ENCODE measurements around the gene P2RY6. TPM values are rescaled to one million over a fixed set of nuclear protein-coding genes. Genes with fewer than 3 reads are reported as not detected.

Gene P2RY6
- total RNA-seq, 1 donor from 2014 or later, result not detected

DNA sequence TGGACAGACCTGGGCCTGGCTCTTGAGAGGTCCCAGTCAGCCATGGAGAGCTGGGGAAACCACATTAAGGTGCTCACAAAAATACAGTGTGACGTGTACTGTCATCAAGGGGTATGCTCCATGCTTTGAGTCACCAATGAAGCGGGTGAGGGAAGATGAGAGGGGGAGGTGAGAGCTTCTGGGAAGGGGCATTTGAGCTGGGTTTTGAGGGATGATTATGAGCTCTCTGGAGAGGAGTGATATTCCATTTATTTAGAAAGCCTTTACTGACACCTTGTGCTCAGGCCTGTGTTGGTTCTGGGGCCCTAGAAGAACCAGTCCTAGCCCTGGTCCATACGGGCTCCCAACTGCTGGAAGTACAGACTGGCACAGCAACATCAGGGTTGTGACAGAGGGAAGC lies 25.6 kb downstream of the P2RY6 start:
- H3K36me3 Mint-ChIP-seq (ENCODE audit: low read depth), result no peaks in the 10 kb centered on the region

DNA sequence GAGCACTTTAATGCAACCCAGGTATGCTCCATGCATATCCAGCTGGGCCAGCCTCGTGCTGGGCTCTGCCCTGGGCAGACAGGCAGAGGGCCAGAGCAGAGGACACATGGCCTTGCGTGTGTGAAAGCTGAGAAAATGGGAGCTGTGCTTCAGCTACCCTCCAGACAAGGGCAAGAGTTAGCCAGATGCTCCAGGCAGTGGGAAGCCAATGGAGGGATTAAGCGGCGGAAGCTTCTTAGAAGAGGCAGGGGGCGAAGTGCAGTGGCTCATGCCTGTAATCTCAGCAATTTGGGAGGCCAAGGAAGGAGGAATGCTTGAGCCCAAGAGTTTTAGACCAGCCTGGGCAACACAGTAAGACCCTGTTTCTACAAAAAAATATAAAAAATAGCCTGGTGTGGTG lies 26.1 kb downstream of the P2RY6 start:
- Mint-ChIP-seq H3K4me1 (no peaks in the 10 kb centered on the region), H3K4me3 (no peak overlapping the region), H3K9me3 (no peaks in the 10 kb centered on the region), H3K27ac (ENCODE audit: unreplicated experiment) (peak overlapping the region; percentile 48), H3K27me3 (ENCODE audit: low read depth) (no peaks in the 10 kb centered on the region), H3K36me3 (ENCODE audit: low read depth) (no peaks in the 10 kb centered on the region)
- DNase-seq (ENCODE audit: low read depth, low spot score), result no peak
- TF ChIP-seq, protein P1, sequence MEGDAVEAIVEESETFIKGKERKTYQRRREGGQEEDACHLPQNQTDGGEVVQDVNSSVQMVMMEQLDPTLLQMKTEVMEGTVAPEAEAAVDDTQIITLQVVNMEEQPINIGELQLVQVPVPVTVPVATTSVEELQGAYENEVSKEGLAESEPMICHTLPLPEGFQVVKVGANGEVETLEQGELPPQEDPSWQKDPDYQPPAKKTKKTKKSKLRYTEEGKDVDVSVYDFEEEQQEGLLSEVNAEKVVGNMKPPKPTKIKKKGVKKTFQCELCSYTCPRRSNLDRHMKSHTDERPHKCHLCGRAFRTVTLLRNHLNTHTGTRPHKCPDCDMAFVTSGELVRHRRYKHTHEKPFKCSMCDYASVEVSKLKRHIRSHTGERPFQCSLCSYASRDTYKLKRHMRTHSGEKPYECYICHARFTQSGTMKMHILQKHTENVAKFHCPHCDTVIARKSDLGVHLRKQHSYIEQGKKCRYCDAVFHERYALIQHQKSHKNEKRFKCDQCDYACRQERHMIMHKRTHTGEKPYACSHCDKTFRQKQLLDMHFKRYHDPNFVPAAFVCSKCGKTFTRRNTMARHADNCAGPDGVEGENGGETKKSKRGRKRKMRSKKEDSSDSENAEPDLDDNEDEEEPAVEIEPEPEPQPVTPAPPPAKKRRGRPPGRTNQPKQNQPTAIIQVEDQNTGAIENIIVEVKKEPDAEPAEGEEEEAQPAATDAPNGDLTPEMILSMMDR (conservative IDR thresholded peaks at IDR 0.05), result no peak

More for the DNA sequence above, 25.6 kb downstream of the P2RY6 start:
- no peaks in the 10 kb centered on the region for H3K4me1 Mint-ChIP-seq
- H3K9me3 Mint-ChIP-seq, result no peaks in the 10 kb centered on the region
- H3K27me3 Mint-ChIP-seq (ENCODE audit: low read depth), result no peaks in the 10 kb centered on the region
- TF ChIP-seq, protein P1 (conservative IDR thresholded peaks at IDR 0.05), result no peak
- no peak for DNase-seq (ENCODE audit: low read depth, low spot score)
- no peak overlapping the region for H3K27ac Mint-ChIP-seq (ENCODE audit: unreplicated experiment)
- H3K4me3 Mint-ChIP-seq, result no peak overlapping the region

DNA sequence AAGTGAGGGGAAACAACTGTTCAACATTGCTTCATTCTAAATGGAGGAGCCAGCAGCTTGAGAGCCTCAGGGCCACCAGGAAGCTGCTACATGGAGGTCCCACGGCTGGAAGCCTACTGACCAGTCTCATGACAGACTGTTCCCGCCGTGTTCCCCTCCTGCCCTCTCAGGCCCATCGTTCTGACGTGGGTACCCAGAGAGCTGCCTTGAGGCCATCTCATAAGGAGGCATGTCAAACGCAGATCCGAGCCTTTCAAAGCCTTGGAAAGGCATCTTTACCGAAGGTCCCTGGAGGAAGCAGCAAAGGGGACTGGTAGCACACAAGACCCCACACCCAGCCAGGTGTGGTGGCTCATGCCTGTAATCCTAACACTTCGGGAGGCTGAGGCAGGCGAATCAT lies 27.6 kb downstream of the P2RY6 start:
- TF ChIP-seq, protein P1 (conservative IDR thresholded peaks at IDR 0.05), result no peak
- Mint-ChIP-seq H3K4me1 (no peaks in the 10 kb centered on the region), H3K27me3 (ENCODE audit: low read depth) (no peaks in the 10 kb centered on the region), H3K4me3 (no peak overlapping the region), H3K36me3 (ENCODE audit: low read depth) (no peaks in the 10 kb centered on the region), H3K27ac (ENCODE audit: unreplicated experiment) (no peak overlapping the region), H3K9me3 (no peaks in the 10 kb centered on the region)
- DNase-seq (ENCODE audit: low read depth, low spot score), result no peak

DNA sequence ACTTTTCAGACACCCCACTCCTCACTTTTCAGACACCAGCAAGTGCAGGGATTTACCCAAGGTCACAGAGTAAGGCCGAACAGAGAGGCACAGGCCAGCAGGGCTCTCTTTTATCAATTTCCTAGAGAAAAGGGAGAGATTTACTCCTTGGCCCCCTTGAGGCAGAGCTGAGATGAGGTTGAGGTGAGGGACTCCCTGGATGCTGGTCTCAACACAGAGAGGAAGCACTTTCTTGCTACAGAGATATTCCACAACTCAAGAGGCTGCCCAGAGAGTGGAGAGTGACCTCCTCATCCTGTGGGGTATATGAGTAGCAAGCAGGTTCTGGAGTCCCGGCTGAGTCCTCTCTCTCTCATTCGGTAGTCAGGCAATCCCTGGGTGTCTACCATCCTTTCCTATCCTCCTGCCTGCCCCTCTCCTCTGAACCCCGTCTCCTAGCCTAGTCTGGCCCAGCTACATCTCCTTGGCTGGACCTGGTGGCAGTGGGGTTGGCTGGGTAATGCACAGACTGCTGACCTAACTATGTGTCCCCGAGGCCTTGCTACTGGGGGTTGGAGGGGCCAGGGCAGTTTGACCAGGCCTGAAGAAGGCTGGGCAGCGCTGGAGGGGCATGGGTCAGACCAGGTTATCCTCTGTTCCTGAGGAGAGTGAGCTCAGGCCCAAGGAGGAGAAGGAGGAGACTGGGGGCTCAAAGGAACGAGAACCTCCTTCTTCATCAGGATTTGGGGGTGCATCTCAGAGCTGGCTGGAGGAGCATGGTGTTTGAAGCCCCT lies 34.1 kb downstream of the P2RY6 start:
- no peaks in the 10 kb centered on the region for H3K9me3 Mint-ChIP-seq
- H3K36me3 Mint-ChIP-seq (ENCODE audit: low read depth), result no peaks in the 10 kb centered on the region
- no peak for DNase-seq (ENCODE audit: low read depth, low spot score)
- no peak overlapping the region for H3K27ac Mint-ChIP-seq (ENCODE audit: unreplicated experiment)
- peaks cover 18% of the 10 kb centered on the region for H3K4me1 Mint-ChIP-seq
- peak overlapping the region; percentile 88 for H3K4me3 Mint-ChIP-seq
- H3K27me3 Mint-ChIP-seq (ENCODE audit: low read depth), result no peaks in the 10 kb centered on the region
- TF ChIP-seq, protein P1 (conservative IDR thresholded peaks at IDR 0.05), result no peak

DNA sequence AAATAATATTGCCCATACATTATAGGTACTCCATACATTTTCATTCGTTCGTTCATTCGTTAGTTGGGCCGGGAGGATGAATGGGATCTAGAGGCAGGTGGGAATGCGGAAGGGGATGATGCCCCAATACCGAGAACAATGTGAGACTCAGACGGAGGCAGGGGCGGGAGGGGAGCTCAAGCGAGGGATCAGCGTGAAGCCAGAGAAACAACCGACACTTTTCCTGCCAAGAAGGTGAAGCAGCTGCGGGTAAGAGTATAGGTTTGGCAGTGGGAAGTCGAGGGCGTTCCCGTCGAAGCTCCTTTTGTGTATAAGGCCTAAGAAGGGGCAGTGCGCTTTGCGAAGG lies 34.8 kb downstream of the P2RY6 start:
- Mint-ChIP-seq H3K4me3 (peak overlapping the region; percentile 88), H3K36me3 (ENCODE audit: low read depth) (no peaks in the 10 kb centered on the region), H3K27ac (ENCODE audit: unreplicated experiment) (peak overlapping the region; percentile 95), H3K4me1 (peaks cover 24% of the 10 kb centered on the region), H3K9me3 (no peaks in the 10 kb centered on the region), H3K27me3 (ENCODE audit: low read depth) (no peaks in the 10 kb centered on the region)
- TF ChIP-seq, protein P1 (conservative IDR thresholded peaks at IDR 0.05), result no peak
- DNase-seq (ENCODE audit: low read depth, low spot score), result no peak
